HL-60 (cell line): Measurements from ENCODE around the gene FAHD1.

Experiments
- DNase-seq, 2 experiments: peaks; one replicate each; pipeline ENCODE4 v3.0.0-alpha.2; 2010 to 2020; ENCODE audit warnings: low read depth in 1 of 2, low spot score in 1 of 2
- H3K27ac ChIP-seq: fragments of 250-450 bp; sonication (Bioruptor Pico); replicated peaks from 2 replicates; pipeline ENCODE4 v1.5.1; 2020; ENCODE audit warnings: mild to moderate bottlenecking, moderate library complexity
- H3K27me3 ChIP-seq: fragments of 250-450 bp; sonication (Bioruptor Pico); 2 replicates; pipeline ENCODE4 v1.5.1; 2021; ENCODE audit warnings: mild to moderate bottlenecking, moderate library complexity; ENCODE audit not compliant: insufficient read depth, poor library complexity, severe bottlenecking
- H3K4me3 ChIP-seq: replicated peaks from 2 replicates; pipeline ENCODE4 v1.5.1; 2011; ENCODE audit warnings: mild to moderate bottlenecking, control low read depth, low read length; ENCODE audit not compliant: insufficient read depth
- CTCF ChIP-seq: IDR thresholded peaks from one replicate; pipeline ENCODE4 v1.5.1; 2011; ENCODE audit warnings: low read length, control low read depth, inconsistent platforms; ENCODE audit not compliant: insufficient read depth
- GABPA ChIP-seq: IDR thresholded peaks from 2 replicates; pipeline ENCODE4 v1.6.1; 2012; ENCODE audit warnings: low read depth
- POLR2AphosphoS5 ChIP-seq: IDR thresholded peaks from 2 replicates; pipeline ENCODE4 v1.6.1; 2012; ENCODE audit warnings: low read depth
- REST ChIP-seq: IDR thresholded peaks from 2 replicates; pipeline ENCODE4 v1.6.1; 2012; ENCODE audit warnings: low read depth; ENCODE audit not compliant: insufficient replicate concordance
- SPI1 ChIP-seq: IDR thresholded peaks from 2 replicates; pipeline ENCODE4 v1.6.1; 2012; ENCODE audit warnings: low read depth, mild to moderate bottlenecking, borderline replicate concordance

The FAHD1 gene

GRCh38 chr16:1831186-1832075 is 4.4 kb downstream of the FAHD1 start:
- Histone ChIP-seq H3K27ac (no peak overlapping the region), H3K4me3 (no peak overlapping the region), H3K27me3 (no peaks in the 10 kb centered on the region)
- TF ChIP-seq CTCF (no peak), REST (no peak), SPI1 (no peak), GABPA (no peak), POLR2AphosphoS5 (no peak)
- DNase-seq, result no peak

GRCh38 chr16:1832838-1833454 is 5.9 kb downstream of the FAHD1 start:
- Histone ChIP-seq H3K4me3 (no peak overlapping the region), H3K27ac (no peak overlapping the region), H3K27me3 (no peaks in the 10 kb centered on the region)
- TF ChIP-seq CTCF, result no peak
- no peak for TF ChIP-seq REST
- no peak for TF ChIP-seq GABPA
- TF ChIP-seq POLR2AphosphoS5, result no peak
- TF ChIP-seq SPI1, result no peak
- DNase-seq, result no peak

GRCh38 chr16:1834096-1834495 is 7.1 kb downstream of the FAHD1 start:
- Histone ChIP-seq H3K4me3 (no peak overlapping the region), H3K27me3 (no peaks in the 10 kb centered on the region), H3K27ac (no peak overlapping the region)
- TF ChIP-seq CTCF (no peak), GABPA (no peak), REST (no peak), POLR2AphosphoS5 (no peak), SPI1 (no peak)
- no peak for DNase-seq
